HL-60/S4 (cell line): ENCODE measurements around the gene TCEA3.

Source experiments
- in situ Hi-C: fragments of 300-500 bp; cut with MboI; formaldehyde crosslinking; loops from 2 replicates; pipeline ENCODE4 v1.14.3; 2022; ENCODE audit warnings: low sequenced_read_pairs

TCEA3 gene

GRCh38 chr1:23341931-23342692 is 82.4 kb downstream of the TCEA3 start:
- in situ Hi-C loops = no loop called here

- in situ Hi-C loops = no loop called here
Measured at GRCh38 chr1:23339632-23340031, 84.9 kb downstream of the TCEA3 start.

- in situ Hi-C loops = no loop called here
Measured at GRCh38 chr1:23337869-23338268, 86.7 kb downstream of the TCEA3 start.

GRCh38 chr1:23331713-23332112 is 92.8 kb downstream of the TCEA3 start:
- in situ Hi-C loops = no loop called here
